ENCODE results near the gene NBR1.
"Not testable (repeated sequence)": the region's sequence is repeated elsewhere in the genome, so short reads cannot be mapped to it uniquely, and the experiment has no call there.

GRCh38 chr17:43232021-43232699 lies 61.1 kb downstream of the NBR1 start:
- not testable (repeated sequence) for TF ChIP-seq CTCF (IDR thresholded peaks at IDR 0.05; ENCODE audit: low read depth, low read length, missing input control); NR2F2 (IDR thresholded peaks at IDR 0.05); ATF3 (IDR thresholded peaks at IDR 0.05); MAX (IDR thresholded peaks at IDR 0.05); GABPA (IDR thresholded peaks at IDR 0.05 in 1 of 2, conservative IDR thresholded peaks at IDR 0.05 in 1 of 2); HNF4G (IDR thresholded peaks at IDR 0.05); JUND (IDR thresholded peaks at IDR 0.05); RXRA (IDR thresholded peaks at IDR 0.05); TAF1 (conservative IDR thresholded peaks at IDR 0.05); ZBTB33 (IDR thresholded peaks at IDR 0.05); FOXA2 (IDR thresholded peaks at IDR 0.05); HNF4A (conservative IDR thresholded peaks at IDR 0.05); YY1 (IDR thresholded peaks at IDR 0.05); RAD21 (IDR thresholded peaks at IDR 0.05)

Measured in liver (tissue), 3 donors.